HG03571 (cell line): ENCODE measurements around the gene ELSPBP1.
"Not testable (repeated sequence)": the region's sequence is repeated elsewhere in the genome, so short reads cannot be mapped to it uniquely, and the experiment has no call there.

Experiments
- ATAC-seq: cut with Tn5 transposase; IDR thresholded peaks from one replicate; pipeline ENCODE4 v1.9.1; 2021; ENCODE audit not compliant: unreplicated experiment

Gene ELSPBP1

GRCh38 chr19:48041877-48042580, 47.6 kb downstream of the ELSPBP1 start:
- ATAC-seq = no peak

- ATAC-seq = no peak
These were observed 49.3 kb downstream of the ELSPBP1 start, which contains the start of gene CABP5 for GRCh38 chr19:48043675-48044258. CABP5 (minus strand) TSS chr19:48044079; CDS start chr19:48043922, 157 bp downstream.

- ATAC-seq = no peak
These were observed 50.1 kb downstream of the ELSPBP1 start for GRCh38 chr19:48044561-48044960.

GRCh38 chr19:48051335-48052033, 57.1 kb downstream of the ELSPBP1 start:
- ATAC-seq = no peak

- no peak for ATAC-seq
These were observed 58.6 kb downstream of the ELSPBP1 start for GRCh38 chr19:48053076-48053475.

DNA sequence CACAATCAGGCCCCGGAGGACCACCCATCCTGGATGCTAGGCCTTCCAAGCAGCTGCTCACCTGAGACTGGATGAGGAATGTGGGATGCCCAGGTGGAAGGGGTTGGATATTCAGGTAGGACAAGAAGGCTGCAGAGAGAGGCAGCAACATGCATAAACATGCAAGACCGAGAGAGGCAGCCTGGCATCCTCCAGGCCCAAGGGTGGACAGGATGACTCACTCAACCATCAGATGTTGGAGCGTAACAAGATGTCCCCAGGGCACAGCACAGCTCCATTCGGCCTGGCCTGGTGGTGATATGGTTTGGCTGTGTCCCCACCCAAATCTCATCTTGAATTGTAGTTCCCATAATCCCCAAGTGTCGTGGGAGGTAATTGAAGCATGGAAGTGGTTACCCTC, 59.4 kb downstream of the ELSPBP1 start:
- no peak for ATAC-seq

DNA sequence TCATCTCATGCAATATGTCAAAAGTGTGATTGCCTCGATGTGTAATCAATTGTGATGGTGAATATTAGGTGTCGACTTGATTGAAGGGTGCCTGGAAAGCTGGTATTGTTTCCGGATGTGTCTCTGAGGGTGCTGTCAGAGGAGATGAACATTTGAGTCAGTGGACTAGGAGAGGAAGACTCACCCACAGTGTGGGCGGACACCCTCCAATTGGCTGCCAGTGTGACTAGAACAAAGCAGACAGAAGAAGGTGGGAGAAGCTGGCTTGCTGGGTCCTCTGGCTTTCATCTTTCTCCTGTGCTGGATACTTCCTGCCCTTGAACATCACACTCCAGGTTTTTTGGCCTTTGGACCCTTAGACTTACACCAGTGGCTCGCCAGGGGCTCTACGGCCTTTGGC, 64.9 kb downstream of the ELSPBP1 start:
- ATAC-seq = no peak

- ATAC-seq = no peak
These were observed 65.9 kb downstream of the ELSPBP1 start for GRCh38 chr19:48060381-48060780.

DNA sequence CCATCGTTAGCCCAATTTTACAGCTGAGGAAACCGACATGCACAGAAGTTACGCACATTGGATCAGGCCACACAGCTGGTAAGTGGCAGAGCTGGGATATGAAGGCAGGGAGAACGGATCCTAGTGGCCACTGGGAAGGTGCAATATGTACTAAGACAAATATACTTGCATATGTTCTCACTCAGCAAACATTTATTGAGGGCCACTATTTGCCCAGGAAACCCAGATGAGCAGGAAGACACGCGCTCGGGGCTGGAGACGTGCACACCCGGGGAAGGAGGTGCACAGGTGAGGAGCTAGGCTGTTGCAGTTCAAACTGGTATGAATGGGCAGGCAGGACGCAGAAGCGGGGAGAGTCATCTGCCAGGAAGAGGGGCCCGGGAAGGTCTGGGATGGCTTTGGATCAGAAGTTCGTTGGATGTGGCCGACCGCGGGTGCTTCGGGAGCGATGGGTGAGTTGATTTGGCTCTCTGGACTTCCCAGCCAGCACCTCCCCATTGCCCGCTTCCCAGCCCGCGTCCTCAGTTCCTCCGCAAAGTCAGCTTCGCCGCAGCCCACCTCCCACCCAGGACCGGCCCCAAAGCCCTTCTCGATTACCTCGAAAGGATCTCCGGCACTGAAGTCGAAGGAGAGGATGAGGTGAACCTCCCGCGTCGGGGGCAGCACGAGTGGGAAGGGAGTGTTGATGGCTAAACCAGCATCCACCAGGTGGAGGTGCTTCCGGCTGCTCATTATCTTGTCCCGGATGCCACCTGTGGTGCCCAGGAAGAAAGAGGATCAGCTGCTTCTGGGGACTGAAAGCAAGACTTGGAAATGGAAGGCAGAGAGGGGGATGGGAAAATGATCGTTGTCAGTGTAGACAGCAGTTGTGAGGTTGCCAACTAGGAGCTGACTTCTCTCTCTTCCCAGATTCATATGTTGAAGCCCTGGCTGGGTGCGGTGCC, 67.2 kb downstream of the ELSPBP1 start:
- ATAC-seq = no peak

DNA sequence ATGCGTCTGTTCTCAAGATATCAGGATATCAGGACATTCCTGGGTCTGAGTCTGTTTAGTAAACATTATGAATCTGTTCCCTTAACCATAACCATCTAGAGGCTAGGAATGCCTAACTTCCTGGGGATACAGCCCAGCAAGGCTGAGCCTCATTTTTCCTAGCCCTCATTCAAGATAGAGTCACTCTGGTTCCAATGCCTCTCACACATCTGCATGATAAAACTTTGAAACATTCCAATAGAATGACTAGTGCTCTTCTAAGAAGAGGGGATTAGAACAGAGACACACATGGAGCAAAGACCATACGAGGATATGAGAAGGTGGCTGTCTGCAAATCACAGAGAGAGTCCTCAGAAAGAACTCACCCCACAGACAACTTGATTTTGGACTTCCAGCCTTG, 70.1 kb downstream of the ELSPBP1 start:
- ATAC-seq = no peak

DNA sequence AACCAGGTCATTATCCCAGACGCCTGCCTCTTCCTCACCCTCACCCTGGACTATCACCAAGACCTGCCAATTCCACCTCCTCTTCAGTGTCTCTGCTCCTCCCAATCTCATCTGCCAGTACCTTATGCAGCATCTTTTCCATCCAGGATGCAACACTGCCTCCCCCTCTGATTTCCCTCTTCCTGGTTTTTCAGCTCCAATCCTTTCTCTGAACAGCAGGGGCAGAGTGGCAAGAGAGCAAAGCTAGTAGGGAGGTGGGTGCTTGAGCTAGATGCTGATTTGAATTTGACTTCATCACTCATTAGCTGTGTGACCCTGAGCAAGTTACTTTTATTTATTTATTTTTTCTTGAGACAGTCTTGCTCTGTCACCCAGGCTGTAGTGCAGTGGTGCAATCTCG, 75.0 kb downstream of the ELSPBP1 start:
- no peak for ATAC-seq

GRCh38 chr19:48070177-48070769, 75.8 kb downstream of the ELSPBP1 start:
- not testable (repeated sequence) for ATAC-seq
